Activated T-helper 1 cell treated with anti-CD3 and anti-CD28 coated beads, Interleukin-2, amount 50 U/mL, for 16 hours (primary cell): ENCODE results near the gene EFNA5.

Experiments used
- DNase-seq, 2 donors: peaks; one replicate each; pipeline ENCODE4 v3.0.0-alpha.2; 2020; ENCODE audit warnings: low read depth in 1 of 2, low spot score in 1 of 2

EFNA5 gene

GRCh38 chr5:107338335-107338734, 332.4 kb downstream of the EFNA5 start:
- no peak for DNase-seq

DNA sequence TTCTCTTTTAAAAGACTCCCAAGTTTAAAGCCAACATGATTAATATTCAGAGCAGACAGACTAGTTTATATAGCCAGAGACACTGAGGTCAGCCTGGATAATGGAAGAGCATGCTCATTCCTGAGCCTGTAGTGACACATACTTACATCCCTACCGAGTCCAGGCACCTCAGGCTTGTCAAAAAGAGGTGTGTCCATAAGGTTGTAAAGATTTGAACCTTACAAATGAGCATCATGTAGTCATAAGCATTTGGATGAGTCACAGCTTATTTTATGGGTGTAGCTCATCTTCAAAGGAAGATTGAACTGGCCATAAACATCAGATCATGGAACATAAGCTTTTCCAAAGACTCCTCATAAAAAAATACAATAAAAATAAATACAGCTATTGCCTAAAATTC, 333.5 kb downstream of the EFNA5 start:
- DNase-seq: no peak

DNA sequence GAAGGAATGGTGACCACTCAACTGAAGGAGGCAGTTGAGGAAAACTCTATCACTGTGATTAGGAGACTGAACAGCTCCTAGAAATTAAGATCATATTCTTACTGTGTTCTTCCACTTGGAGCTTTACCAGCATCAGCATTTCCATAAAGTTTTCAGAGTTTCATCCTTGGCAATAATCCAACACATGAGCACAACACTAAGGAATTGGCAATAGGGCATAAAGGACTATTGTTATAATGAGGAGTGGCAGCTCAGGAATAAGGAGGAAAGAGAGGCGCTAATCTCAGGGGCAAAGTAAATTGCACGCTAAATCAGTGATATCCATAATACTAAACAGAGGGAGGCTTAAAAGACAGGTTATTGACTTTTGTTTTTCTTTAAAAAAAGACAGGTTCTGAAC, 338.9 kb downstream of the EFNA5 start:
- DNase-seq: no peak

- DNase-seq: no peak
Observed at GRCh38 chr5:107331312-107331711, 339.4 kb downstream of the EFNA5 start.

DNA sequence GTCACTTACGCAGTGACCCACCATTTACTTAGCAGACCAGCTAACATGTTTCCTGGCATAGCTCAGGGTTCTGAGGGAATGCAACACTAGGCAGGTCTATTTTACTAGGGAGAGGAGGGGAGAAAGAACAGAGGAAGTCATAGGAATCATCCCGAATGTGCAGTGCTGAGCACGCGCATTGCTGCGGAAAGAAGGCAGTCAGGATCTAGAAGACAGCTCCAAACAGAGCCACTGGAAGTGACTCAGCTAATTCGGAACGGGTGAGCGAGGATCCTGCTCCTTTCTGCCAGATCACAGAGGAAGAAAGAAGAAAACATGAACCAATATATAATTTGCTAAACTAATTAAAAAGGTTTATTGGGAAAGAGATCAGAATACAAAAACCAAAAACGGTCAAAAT, 339.8 kb downstream of the EFNA5 start:
- no peak for DNase-seq

DNA sequence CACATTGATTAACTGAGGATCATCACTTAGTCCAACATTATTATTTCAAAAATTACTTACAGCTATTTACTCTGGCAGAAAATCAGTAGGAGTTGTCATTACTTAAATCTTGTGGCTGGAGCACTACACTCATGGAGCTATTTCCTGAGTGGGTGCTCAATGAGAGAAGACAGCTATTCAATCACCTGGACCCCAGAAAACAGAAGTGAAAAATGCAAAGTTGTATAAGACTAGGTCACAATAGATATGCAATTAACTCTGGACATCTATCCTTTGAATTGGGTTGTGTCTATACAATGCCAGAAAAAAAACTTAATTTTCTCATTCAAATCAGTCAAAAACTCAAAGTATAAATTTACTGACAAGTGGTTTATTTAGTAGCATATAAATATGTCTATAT, 340.9 kb downstream of the EFNA5 start:
- no peak for DNase-seq
